GM18868 (cell line): ENCODE data around the gene PHACTR4.
"Not testable (repeated sequence)": the region's sequence is repeated elsewhere in the genome, so short reads cannot be mapped to it uniquely, and the experiment has no call there.

Experiments used
- ATAC-seq: cut with Tn5 transposase; IDR thresholded peaks from one replicate; pipeline ENCODE4 v1.9.1; 2021; ENCODE audit warnings: mild to moderate bottlenecking, moderate library complexity; ENCODE audit not compliant: unreplicated experiment

The PHACTR4 gene

GRCh38 chr1:28482138-28482537, 112.6 kb downstream of the PHACTR4 start:
- ATAC-seq = no peak

GRCh38 chr1:28482702-28483101, 113.2 kb downstream of the PHACTR4 start:
- no peak for ATAC-seq

- no peak for ATAC-seq
These were observed 125.2 kb downstream of the PHACTR4 start for GRCh38 chr1:28494737-28495136.

GRCh38 chr1:28499553-28499952, 130.0 kb downstream of the PHACTR4 start:
- no peak for ATAC-seq

GRCh38 chr1:28501925-28502324, 132.4 kb downstream of the PHACTR4 start:
- no peak for ATAC-seq

GRCh38 chr1:28503117-28503516, 133.6 kb downstream of the PHACTR4 start:
- no peak for ATAC-seq

- peak; percentile 82 for ATAC-seq
These were observed 136.1 kb downstream of the PHACTR4 start, which contains the start of gene RCC1 for GRCh38 chr1:28505406-28506187. Gene RCC1 (plus strand): TSS chr1:28506043. CDS start chr1:28529867, 23,824 bp downstream.

- no peak for ATAC-seq
These were observed 137.3 kb downstream of the PHACTR4 start for GRCh38 chr1:28506907-28507246.

GRCh38 chr1:28507247-28507645, 137.7 kb downstream of the PHACTR4 start:
- no peak for ATAC-seq

- ATAC-seq = no peak
These were observed 138.3 kb downstream of the PHACTR4 start for GRCh38 chr1:28507646-28508434.

GRCh38 chr1:28508435-28508754, 138.9 kb downstream of the PHACTR4 start:
- no peak for ATAC-seq

GRCh38 chr1:28509705-28510272, 140.2 kb downstream of the PHACTR4 start:
- ATAC-seq = no peak

- ATAC-seq = no peak
These were observed 140.9 kb downstream of the PHACTR4 start for GRCh38 chr1:28510273-28510969.

- ATAC-seq = no peak
These were observed 141.5 kb downstream of the PHACTR4 start for GRCh38 chr1:28510970-28511440.

- ATAC-seq = no peak
These were observed 142.6 kb downstream of the PHACTR4 start for GRCh38 chr1:28512058-28512611.

- ATAC-seq = not testable (repeated sequence)
These were observed 144.9 kb downstream of the PHACTR4 start for GRCh38 chr1:28514445-28514933.

- ATAC-seq = no peak
These were observed 147.0 kb downstream of the PHACTR4 start for GRCh38 chr1:28516518-28516956.

GRCh38 chr1:28517649-28517999, 148.1 kb downstream of the PHACTR4 start:
- peak; percentile 3 for ATAC-seq

- ATAC-seq = peak; percentile 79
These were observed 148.6 kb downstream of the PHACTR4 start for GRCh38 chr1:28518000-28518744.

GRCh38 chr1:28518745-28519341, 149.3 kb downstream of the PHACTR4 start:
- no peak for ATAC-seq
